PFSK-1 (cell line): Measurements from ENCODE around the gene CAMKMT.

Source experiments
- FOXP2 ChIP-seq: optimal IDR thresholded peaks from 2 replicates; pipeline ENCODE3; 2011; ENCODE audit warnings: borderline replicate concordance, control low read depth, inconsistent platforms; ENCODE audit not compliant: insufficient read depth; ENCODE audit errors: extremely low read length, extremely low read depth
- POLR2AphosphoS5 ChIP-seq: IDR thresholded peaks from 2 replicates; pipeline ENCODE4 v1.6.1; 2012; ENCODE audit warnings: low read depth, mild to moderate bottlenecking, control low read depth, low read length, moderate library complexity
- SIN3A ChIP-seq: IDR thresholded peaks from 2 replicates; pipeline ENCODE4 v1.6.1; 2012; ENCODE audit warnings: mild to moderate bottlenecking, low read length, moderate library complexity, borderline replicate concordance; ENCODE audit not compliant: insufficient read depth
- TAF1 ChIP-seq: IDR thresholded peaks from 2 replicates; pipeline ENCODE4 v1.6.1; 2012; ENCODE audit warnings: low read length, control low read depth, borderline replicate concordance; ENCODE audit not compliant: insufficient read depth
- TF ChIP-seq, protein P1 (sequence below), 2 experiments: IDR thresholded peaks; 2 replicates each; pipeline versions ENCODE4 v1.6.1 to v1.8.0; 2011 to 2012; ENCODE audit warnings: low read depth in 2 of 2, low read length in 2 of 2, control low read depth in 1 of 2, inconsistent platforms in 1 of 2, mild to moderate bottlenecking in 1 of 2, moderate library complexity in 1 of 2; ENCODE audit not compliant: insufficient read depth in 1 of 2

Gene CAMKMT

DNA sequence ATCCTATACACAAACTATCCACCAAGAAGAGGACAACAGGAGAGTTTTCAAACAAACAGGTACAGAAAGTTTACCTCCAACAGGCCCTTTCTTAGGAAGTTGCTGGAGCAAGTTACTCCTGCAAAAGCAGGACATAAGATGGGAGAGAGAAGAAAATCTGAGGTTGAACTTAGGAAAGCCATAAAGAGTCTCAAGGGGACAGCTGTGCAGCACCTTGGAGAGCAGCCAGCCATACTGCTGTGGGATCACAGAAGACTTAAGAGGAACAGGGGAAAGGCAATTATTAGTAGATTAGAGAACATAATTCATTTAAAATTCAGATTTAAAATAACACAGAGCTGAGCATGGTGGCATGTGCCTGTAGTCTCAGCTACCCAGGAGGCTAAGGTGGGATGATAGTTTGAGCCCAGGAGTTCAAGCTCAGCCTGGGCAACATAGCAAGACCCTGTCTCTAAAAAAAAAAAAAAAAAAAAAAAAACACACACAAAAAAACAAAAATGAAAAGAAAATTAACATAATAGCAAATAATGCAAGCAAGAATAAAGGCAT, 431.6 kb downstream of the CAMKMT start:
- no peak for TF ChIP-seq FOXP2
- TF ChIP-seq POLR2AphosphoS5: no peak
- TF ChIP-seq SIN3A: no peak
- TF ChIP-seq, protein P1, sequence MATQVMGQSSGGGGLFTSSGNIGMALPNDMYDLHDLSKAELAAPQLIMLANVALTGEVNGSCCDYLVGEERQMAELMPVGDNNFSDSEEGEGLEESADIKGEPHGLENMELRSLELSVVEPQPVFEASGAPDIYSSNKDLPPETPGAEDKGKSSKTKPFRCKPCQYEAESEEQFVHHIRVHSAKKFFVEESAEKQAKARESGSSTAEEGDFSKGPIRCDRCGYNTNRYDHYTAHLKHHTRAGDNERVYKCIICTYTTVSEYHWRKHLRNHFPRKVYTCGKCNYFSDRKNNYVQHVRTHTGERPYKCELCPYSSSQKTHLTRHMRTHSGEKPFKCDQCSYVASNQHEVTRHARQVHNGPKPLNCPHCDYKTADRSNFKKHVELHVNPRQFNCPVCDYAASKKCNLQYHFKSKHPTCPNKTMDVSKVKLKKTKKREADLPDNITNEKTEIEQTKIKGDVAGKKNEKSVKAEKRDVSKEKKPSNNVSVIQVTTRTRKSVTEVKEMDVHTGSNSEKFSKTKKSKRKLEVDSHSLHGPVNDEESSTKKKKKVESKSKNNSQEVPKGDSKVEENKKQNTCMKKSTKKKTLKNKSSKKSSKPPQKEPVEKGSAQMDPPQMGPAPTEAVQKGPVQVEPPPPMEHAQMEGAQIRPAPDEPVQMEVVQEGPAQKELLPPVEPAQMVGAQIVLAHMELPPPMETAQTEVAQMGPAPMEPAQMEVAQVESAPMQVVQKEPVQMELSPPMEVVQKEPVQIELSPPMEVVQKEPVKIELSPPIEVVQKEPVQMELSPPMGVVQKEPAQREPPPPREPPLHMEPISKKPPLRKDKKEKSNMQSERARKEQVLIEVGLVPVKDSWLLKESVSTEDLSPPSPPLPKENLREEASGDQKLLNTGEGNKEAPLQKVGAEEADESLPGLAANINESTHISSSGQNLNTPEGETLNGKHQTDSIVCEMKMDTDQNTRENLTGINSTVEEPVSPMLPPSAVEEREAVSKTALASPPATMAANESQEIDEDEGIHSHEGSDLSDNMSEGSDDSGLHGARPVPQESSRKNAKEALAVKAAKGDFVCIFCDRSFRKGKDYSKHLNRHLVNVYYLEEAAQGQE (IDR thresholded peaks at IDR 0.05; ENCODE audit: insufficient read depth in 1 of 2, low read depth in 2 of 2, low read length in 2 of 2): peak; percentile 67 to 93; a peak in 3 of 4 replicates

DNA sequence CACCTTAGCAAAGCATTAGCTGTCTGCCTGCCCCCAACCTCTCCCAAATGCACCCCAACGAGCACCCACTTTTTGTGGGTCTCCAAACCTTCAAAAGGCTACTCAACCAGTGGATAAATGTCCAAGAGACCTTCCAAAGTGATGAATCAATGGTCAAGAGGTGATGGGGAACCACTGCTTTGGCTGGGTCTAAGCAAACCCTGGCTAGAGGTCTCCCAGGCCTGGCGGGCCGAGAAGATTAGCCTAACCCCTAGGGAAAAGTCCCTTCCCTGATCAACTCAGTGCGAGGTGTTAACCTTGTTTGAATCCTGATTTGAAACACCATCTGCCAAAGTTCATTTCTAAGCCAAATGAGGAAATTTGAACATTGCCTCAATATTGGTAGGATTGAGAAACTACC, 435.0 kb downstream of the CAMKMT start:
- TF ChIP-seq FOXP2 (no peak), POLR2AphosphoS5 (no peak), TAF1 (no peak), SIN3A (no peak)
- TF ChIP-seq, protein P1 (IDR thresholded peaks at IDR 0.05; ENCODE audit: insufficient read depth in 1 of 2, low read depth in 2 of 2, low read length in 2 of 2): no peak

DNA sequence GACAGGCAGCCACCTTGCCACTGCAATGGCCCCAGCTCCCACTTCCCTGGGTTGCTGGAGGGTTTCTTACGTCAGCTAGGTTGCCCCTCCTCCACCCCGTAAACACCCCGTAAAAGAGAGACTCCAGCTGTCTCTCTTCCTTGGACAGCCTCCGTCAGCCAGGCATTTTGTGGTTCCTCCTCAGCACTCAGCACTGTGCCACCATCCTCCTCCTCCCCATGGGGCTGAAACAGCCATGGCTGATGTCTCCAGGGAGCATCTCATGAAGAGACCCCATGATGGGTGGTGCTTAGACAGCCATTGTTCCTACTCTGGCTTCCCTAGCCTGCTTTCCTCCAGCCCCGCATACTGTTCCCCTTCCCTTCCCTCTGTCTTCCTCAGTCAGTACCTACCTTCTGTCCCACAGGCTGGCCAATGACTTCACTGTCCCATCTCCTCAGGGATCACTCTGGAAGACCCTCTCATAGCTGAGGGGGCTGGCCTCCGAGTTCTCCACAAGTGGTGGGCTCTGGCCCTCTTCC, 436.5 kb downstream of the CAMKMT start:
- TF ChIP-seq FOXP2: no peak
- no peak for TF ChIP-seq POLR2AphosphoS5
- no peak for TF ChIP-seq TAF1
- TF ChIP-seq, protein P1 (IDR thresholded peaks at IDR 0.05; ENCODE audit: insufficient read depth in 1 of 2, low read depth in 2 of 2, low read length in 2 of 2): no peak
- TF ChIP-seq SIN3A: no peak

DNA sequence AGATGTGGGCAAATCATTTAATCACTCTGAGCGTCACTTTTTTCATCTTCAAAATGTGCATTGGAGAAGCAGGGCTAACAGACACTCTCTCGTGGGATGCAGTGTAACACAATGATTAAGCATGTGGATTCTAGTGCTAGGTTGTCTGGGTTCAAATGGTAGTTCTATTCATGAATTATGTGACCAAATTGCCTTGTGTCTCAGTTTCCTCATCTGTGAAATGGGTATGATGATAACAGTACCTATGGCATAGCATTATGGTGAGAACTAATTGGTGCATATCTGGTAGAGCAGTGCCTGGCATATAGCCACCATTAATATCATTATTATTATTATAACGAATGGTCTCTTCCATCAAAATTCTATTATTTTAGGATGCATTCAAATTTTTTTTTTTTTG, 437.4 kb downstream of the CAMKMT start:
- TF ChIP-seq SIN3A (no peak), TAF1 (no peak), POLR2AphosphoS5 (no peak), FOXP2 (no peak)
- TF ChIP-seq, protein P1 (IDR thresholded peaks at IDR 0.05; ENCODE audit: insufficient read depth in 1 of 2, low read depth in 2 of 2, low read length in 2 of 2): no peak

DNA sequence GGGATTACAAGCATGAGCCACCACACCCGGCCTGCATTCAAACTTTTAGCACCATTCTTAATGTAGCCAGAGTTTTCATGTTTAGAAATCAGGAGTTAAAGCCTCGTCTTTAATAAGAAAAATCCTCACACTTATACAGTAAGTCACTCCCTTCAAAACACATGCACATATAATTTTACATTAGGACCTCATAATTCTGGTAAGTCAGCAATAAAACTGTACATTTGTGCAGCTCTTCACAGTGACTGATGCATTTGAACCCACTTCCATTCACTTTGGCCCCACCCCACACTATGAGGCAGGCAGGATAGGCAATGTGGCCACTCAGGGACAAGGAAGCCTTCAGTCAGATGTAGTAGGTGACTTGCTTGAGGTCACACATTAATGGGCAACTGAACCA, 438.0 kb downstream of the CAMKMT start:
- TF ChIP-seq, protein P1 (IDR thresholded peaks at IDR 0.05; ENCODE audit: insufficient read depth in 1 of 2, low read depth in 2 of 2, low read length in 2 of 2): no peak
- TF ChIP-seq SIN3A (no peak), FOXP2 (no peak)
